Duodenal mucosa (tissue), 2 donors: ENCODE results near the gene RXRB.

Experiments
- H3K27ac ChIP-seq: one replicate; pipeline ENCODE4 v1.7.0; 2013; ENCODE audit warnings: low read depth, low read length
- H3K27me3 ChIP-seq, 2 donors: one replicate each; pipeline ENCODE4 v1.7.0; 2013; ENCODE audit warnings: low read length in 2 of 2, control low read depth in 1 of 2; ENCODE audit not compliant: insufficient read depth in 2 of 2, control insufficient read depth in 1 of 2
- H3K36me3 ChIP-seq, 2 donors: one replicate each; pipeline ENCODE4 v1.7.0; 2013; ENCODE audit warnings: low read length in 2 of 2, control low read depth in 1 of 2; ENCODE audit not compliant: insufficient read depth in 2 of 2, control insufficient read depth in 1 of 2
- H3K4me1 ChIP-seq, 2 donors: one replicate each; pipeline ENCODE4 v1.7.0; 2013; ENCODE audit warnings: low read length in 2 of 2, control low read depth in 1 of 2; ENCODE audit not compliant: insufficient read depth in 2 of 2, control insufficient read depth in 1 of 2
- H3K4me3 ChIP-seq, 2 donors: one replicate each; pipeline ENCODE4 v1.7.0; 2013; ENCODE audit warnings: low read length in 2 of 2, low read depth in 1 of 2
- H3K9ac ChIP-seq, 2 donors: one replicate each; pipeline ENCODE4 v1.7.0; 2013; ENCODE audit warnings: low read length in 2 of 2, low read depth in 1 of 2
- H3K9me3 ChIP-seq, 2 donors: one replicate each; pipeline ENCODE4 v1.7.0; 2013; ENCODE audit warnings: low read length in 2 of 2, control low read depth in 1 of 2; ENCODE audit not compliant: control insufficient read depth in 1 of 2

RXRB gene

DNA sequence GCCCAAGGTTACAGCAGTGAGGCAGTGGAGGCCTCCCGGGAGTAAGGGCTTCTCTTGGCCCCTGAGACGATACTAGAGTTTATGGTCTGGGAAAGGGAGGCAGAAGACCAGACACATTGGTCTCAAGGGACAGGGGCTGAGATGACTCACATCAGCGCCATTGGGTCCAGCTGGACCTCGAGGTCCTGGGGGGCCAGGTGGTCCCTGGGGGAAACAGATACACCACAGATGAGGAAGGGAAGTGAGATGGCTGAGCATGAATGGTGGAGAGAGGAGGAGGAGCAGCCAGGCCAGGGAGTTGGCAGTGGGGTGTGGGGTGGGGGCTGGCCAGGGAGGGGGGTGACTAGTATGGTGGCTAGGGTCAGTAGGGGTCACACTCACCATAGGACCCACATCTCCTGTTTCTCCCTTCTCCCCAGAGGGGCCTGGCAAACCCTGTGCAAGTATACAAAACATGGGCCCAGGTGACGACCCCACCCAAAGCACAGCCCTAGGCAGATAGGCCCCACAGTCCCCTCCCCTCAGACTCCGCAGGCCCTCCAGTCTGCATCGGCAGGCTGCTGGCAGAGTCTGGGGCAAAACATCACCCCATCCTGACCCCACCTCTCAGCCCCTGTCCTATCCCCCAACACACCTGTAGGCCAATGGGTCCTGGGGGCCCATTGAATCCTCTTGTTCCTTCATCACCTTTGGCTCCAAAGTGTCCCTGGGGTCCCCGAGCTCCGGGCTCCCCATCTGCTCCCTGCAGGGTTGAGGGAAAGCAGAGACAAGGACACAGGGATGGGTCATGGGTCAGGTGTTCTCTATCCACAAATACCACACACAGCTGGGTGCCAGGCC, 30.1 kb downstream of the RXRB start:
- Histone ChIP-seq H3K27me3 (peaks cover 0 to 4% of the 10 kb centered on the region in 2 donors), H3K36me3 (no peaks in the 10 kb centered on the region), H3K27ac (no peak overlapping the region), H3K9ac (no peak overlapping the region), H3K4me3 (no peak overlapping the region), H3K9me3 (no peaks in the 10 kb centered on the region), H3K4me1 (no peaks in the 10 kb centered on the region)

DNA sequence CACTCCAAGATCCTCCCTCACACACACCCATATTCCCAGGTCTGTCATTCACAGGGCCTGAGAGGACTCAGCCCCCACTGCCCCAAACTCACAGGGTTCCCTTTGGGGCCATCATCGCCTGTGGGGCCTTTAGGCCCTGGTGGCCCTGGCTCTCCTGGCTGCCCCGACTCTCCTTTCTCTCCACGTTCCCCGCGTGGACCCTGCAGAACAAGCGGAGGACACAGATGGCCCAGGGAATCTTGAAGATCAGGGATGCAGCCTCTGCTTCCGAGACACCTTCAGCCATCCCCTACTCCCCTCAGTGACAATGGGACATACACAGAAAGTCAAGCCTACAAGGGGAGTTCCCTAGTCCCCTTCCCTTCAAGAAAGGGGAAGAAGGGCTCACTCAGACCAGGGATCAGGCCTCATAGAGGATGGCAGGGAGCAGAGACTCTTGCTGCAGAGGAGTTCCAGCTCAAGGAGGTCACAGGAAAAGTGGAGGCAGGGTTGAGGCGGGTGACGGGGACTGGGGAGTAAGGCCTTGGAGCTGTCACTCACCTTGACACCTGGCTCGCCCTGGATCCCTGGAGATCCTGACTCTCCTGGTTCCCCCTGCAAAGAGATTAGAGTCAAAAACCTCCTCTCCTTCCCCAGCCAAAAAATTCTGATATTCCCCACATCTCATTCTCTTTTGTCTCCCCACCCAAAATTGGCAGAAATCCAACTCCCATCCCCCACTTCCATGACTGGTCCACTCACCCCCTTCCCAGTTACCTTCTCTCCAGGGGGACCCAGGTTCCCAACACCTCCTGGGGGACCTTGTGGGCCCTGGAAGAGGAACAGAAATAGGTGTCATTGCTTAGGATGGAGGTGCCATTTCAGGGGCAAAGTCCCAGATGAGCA, 30.9 kb downstream of the RXRB start:
- H3K4me3 ChIP-seq: no peak overlapping the region
- H3K4me1 ChIP-seq: no peaks in the 10 kb centered on the region
- no peaks in the 10 kb centered on the region for H3K9me3 ChIP-seq
- no peak overlapping the region for H3K27ac ChIP-seq
- no peaks in the 10 kb centered on the region for H3K36me3 ChIP-seq
- peaks cover 0 to 4% of the 10 kb centered on the region in 2 donors for H3K27me3 ChIP-seq
- H3K9ac ChIP-seq: no peak overlapping the region

DNA sequence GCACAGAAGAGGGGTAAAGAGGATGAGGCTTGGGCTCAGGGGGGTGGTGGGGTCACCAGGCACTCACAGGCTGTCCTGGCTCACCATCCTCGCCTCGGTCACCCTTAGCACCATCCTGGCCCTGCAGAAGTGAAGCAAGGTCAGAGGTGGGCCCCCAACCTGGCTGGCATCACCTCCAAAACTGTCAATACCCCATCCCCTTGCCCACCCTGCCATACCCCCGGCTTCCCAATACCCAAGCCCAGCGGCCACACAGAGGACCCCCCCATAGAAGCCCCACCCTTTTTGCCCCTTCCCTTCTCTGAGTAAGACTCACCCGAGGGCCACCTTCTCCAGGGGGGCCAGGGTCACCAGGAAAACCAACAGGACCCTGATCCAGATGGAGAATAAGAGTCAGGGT, 31.8 kb downstream of the RXRB start:
- Histone ChIP-seq H3K36me3 (no peaks in the 10 kb centered on the region), H3K9me3 (no peaks in the 10 kb centered on the region), H3K27me3 (peaks cover 0 to 4% of the 10 kb centered on the region in 2 donors), H3K27ac (no peak overlapping the region), H3K9ac (no peak overlapping the region), H3K4me1 (no peaks in the 10 kb centered on the region), H3K4me3 (no peak overlapping the region)

DNA sequence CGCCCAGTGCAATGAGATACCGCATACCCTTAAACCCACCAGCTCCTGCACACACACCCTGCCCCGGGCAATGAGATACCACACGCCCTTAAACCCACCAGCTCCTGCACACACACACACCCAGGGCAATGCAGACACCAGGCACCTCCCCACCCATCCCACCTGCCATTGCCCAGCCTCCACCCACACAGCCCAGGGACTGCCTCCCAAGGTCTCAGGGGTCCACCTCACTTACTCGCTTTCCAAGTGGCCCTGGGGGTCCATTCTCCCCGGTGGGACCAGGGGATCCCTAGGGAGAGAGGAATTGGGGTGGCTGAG, 32.2 kb downstream of the RXRB start:
- no peaks in the 10 kb centered on the region for H3K4me1 ChIP-seq
- no peaks in the 10 kb centered on the region for H3K36me3 ChIP-seq
- H3K27me3 ChIP-seq: peaks cover 0 to 4% of the 10 kb centered on the region in 2 donors
- no peak overlapping the region for H3K27ac ChIP-seq
- H3K9ac ChIP-seq: no peak overlapping the region
- no peak overlapping the region for H3K4me3 ChIP-seq
- H3K9me3 ChIP-seq: no peaks in the 10 kb centered on the region

DNA sequence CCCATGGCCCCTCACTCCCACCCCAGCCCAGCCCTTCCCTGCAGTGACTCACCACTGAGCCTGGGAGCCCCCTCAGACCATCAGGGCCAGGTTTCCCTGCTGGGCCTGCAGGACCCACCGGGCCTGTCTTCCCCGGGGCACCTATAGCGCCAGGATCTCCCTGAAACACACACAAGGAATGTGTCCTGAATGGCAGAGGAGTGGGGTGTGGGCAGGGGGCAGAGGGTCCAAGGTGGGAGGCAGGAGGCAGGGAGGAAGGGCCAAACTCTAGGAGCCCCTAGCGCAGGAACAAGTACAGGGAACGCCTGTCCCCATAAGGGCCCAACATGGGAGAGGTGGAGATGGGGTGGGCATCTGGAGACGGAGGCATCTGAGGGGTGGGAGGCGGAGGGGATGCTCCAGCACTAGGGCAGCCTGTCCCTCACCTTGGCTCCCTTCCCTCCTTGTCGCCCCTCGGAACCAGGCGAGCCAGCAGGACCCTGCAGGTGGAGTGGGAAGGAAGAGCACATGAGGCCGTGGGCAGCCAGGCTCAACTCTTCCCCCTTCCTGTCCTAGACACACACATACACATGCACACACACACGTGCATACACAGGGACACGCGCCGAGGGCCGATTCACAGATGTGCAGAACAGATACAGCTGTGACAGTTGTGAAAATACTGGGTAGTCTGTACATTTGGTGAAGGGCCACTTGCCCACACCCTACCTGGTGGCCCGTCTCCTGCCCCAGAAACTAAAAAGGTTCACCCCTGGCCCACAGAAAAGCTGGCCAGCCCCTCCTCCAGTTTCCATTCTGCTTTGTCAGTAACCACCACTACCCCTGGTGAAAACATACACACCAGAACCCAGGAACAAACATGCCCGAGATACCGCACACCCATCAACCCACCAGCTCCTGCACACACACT, 32.8 kb downstream of the RXRB start:
- no peak overlapping the region for H3K27ac ChIP-seq
- H3K36me3 ChIP-seq: no peaks in the 10 kb centered on the region
- H3K9me3 ChIP-seq: no peaks in the 10 kb centered on the region
- no peaks in the 10 kb centered on the region for H3K4me1 ChIP-seq
- no peak overlapping the region for H3K4me3 ChIP-seq
- no peak overlapping the region for H3K9ac ChIP-seq
- no peaks in the 10 kb centered on the region for H3K27me3 ChIP-seq

DNA sequence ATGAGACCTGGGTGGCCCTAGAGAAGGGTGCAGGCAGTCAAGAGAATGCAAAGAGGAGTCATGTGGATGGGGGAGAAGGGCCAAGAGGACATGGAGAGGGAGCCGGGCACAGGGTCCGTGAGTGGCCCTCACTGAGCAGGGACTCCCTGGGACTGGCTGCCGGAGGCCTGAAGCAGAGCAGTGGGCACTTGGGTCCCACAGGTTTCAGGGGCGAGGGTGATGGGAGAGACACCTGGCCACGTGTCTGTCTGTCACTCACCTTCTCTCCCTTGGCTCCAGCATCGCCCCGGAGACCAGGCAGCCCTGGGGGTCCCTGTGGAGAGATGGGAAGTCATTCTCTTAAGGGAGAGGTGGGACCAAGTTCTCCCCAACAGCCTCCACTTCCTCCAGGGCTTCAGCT, 33.7 kb downstream of the RXRB start:
- Histone ChIP-seq H3K9me3 (no peaks in the 10 kb centered on the region), H3K27ac (no peak overlapping the region), H3K9ac (no peak overlapping the region), H3K27me3 (no peaks in the 10 kb centered on the region), H3K4me3 (no peak overlapping the region), H3K4me1 (peaks cover 5% of the 10 kb centered on the region in 2 donors), H3K36me3 (no peaks in the 10 kb centered on the region)

DNA sequence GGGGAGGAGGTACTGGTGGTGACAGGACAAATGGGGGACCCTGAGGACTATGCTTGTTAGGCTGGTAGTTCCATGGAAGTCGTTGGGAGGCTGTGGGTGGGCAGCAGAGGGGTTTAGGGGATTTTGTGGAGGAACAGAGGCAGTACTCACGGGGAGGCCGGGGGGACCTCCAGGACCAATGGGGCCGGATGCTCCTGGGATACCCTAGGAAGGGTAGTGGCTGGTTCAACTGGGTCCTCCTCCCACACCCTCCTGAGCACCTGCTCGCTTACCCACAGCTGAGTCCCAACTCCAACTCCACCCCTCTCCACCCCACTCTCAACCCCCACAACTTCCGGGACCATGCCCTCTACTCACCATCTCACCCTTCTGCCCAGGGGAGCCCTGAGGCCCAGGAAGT, 34.1 kb downstream of the RXRB start:
- Histone ChIP-seq H3K4me1 (peaks cover 7 to 9% of the 10 kb centered on the region in 2 donors), H3K27ac (no peak overlapping the region), H3K9ac (no peak overlapping the region), H3K36me3 (no peaks in the 10 kb centered on the region), H3K9me3 (no peaks in the 10 kb centered on the region), H3K4me3 (no peak overlapping the region), H3K27me3 (no peaks in the 10 kb centered on the region)

DNA sequence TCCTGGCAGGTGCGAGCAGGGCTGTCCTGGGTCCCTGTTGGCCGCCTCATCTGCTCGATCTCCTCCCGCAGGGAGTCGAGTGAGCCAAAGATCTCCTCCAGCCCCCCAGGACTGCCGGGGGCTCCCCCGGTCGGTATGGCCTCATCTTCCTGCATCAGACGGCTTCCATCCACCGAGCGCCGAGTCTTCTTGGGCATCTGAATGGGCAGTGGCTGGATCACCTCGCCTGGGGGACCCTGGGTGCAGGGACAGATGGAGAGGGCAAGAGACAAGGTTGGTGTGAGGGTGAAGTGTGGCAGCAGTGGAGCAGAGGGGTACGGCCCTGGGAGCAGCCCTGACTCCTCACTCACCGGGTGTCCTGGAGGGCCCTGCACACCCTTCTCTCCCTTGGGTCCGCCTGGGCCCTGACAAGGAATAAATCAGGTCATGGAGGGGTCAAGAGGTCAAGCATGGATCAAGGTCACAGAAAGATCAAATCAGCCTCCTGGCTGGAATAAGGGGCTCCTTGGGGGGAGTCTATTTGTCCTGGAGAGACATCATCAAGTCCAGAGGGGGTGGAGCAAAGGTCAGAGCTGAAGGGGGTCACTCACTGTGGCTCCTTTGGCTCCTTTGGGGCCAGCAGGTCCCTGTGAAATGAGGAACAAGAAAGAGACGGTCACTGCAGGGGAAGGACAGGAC, 34.7 kb downstream of the RXRB start:
- Histone ChIP-seq H3K27ac (no peak overlapping the region), H3K9me3 (no peaks in the 10 kb centered on the region), H3K27me3 (no peaks in the 10 kb centered on the region), H3K36me3 (no peaks in the 10 kb centered on the region), H3K9ac (no peak overlapping the region), H3K4me1 (peaks cover 7 to 15% of the 10 kb centered on the region in 2 donors), H3K4me3 (no peak overlapping the region)

DNA sequence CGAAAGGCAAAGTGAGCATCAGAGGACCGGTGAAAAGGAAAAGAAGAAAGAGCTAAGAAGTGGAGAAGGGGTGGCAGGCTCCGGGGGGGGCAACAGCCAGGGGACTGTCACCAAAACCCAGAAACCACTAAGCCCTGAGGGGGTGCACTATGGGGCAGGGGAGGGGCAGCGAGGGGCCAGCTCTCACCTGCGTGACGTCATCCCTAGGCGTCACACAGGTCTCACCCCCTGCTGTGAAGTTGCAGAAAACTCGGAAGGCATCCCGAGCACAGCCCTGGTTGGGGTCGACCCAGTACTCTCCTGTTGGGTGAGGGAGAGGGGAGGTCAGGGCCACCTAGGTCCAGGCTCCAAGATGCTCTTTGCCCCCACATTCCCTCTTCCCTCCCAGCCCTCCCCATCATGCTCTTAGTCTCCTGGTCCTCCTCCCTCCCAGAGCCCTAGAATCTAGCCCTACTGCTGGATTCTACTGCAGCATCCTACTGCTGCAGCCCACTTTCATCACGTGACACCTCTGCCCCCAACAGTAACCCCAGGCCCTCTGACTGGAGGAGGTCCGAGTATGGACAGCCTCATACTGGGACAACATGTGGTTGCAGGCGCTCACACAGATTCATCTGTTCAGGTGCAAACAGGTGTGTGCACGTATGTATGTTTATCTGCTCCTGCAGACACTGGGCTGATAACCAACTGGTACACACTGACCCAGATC, 35.6 kb downstream of the RXRB start:
- no peaks in the 10 kb centered on the region for H3K36me3 ChIP-seq
- H3K4me1 ChIP-seq: peaks cover 7 to 16% of the 10 kb centered on the region in 2 donors

More for the DNA sequence above, 35.6 kb downstream of the RXRB start:
- no peaks in the 10 kb centered on the region for H3K9me3 ChIP-seq
- H3K27me3 ChIP-seq: no peaks in the 10 kb centered on the region
- no peak overlapping the region for H3K9ac ChIP-seq
- no peak overlapping the region for H3K4me3 ChIP-seq
- no peak overlapping the region for H3K27ac ChIP-seq
